OCI-LY7 (cell line): Measurements from ENCODE around the gene LCOR. TPM values are rescaled to one million over a fixed set of nuclear protein-coding genes. Genes with fewer than 3 reads are reported as not detected.

Experiments used
- BruUV-seq: library from RNA; stranded (reverse); fragments of 400-500 nt; replicated peaks from 2 replicates; lab custom pipeline; 2021; lab: Mats Ljungman, UMichigan
- CTCF ChIA-PET: fragments of 300-600 bp; sonication (Branson Sonifier 250); formaldehyde crosslinking; loops from one replicate; lab custom pipeline; 2022; ENCODE audit warnings: antibody characterized with exemption; ENCODE audit not compliant: unreplicated experiment; lab: Charles Lee
- POLR2A ChIA-PET: fragments of 300-600 bp; sonication (Branson Sonifier 250); formaldehyde crosslinking; loops from one replicate; lab custom pipeline; 2022; ENCODE audit warnings: antibody characterized with exemption; lab: Charles Lee
- DNase-seq: peaks from one replicate; pipeline ENCODE4 v3.0.0-alpha.2; 2015; ENCODE audit warnings: low spot score
- H2AFZ ChIP-seq: fragments of 200-600 bp; sonication (generic), shearing (Covaris generic); 2 replicates; pipeline ENCODE4 v1.6.1; 2014; ENCODE audit warnings: mild to moderate bottlenecking, antibody characterized with exemption, low read length, moderate library complexity
- H3K27ac ChIP-seq: fragments of 200-600 bp; sonication (generic); 2 replicates; pipeline ENCODE4 v1.5.1; 2014; ENCODE audit warnings: mixed run types, low read depth, mild to moderate bottlenecking, moderate library complexity, low read length, inconsistent platforms; ENCODE audit not compliant: poor library complexity, severe bottlenecking
- H3K36me3 ChIP-seq: fragments of 200-600 bp; sonication (generic); 2 replicates; pipeline ENCODE4 v1.6.1; 2014; ENCODE audit warnings: mild to moderate bottlenecking, antibody characterized with exemption, low read length, moderate library complexity, mixed read lengths; ENCODE audit not compliant: insufficient read depth
- H3K4me1 ChIP-seq: fragments of 200-600 bp; sonication (generic); 2 replicates; pipeline ENCODE4 v1.5.1; 2014; ENCODE audit warnings: mild to moderate bottlenecking, low read length; ENCODE audit not compliant: insufficient read depth, poor library complexity, severe bottlenecking
- H3K4me2 ChIP-seq: fragments of 200-600 bp; sonication (generic); 2 replicates; pipeline ENCODE4 v1.6.1; 2014; ENCODE audit warnings: mild to moderate bottlenecking, low read length
- H3K4me3 ChIP-seq: fragments of 200-600 bp; sonication (generic); 2 replicates; pipeline ENCODE4 v1.5.1; 2014; ENCODE audit warnings: mild to moderate bottlenecking, low read depth, low read length; ENCODE audit not compliant: poor library complexity, severe bottlenecking
- H3K79me2 ChIP-seq: fragments of 200-600 bp; sonication (generic); 2 replicates; pipeline ENCODE4 v1.6.1; 2016; ENCODE audit warnings: low read depth, mild to moderate bottlenecking, low read length, moderate library complexity, mixed read lengths; ENCODE audit not compliant: insufficient read depth
- H3K9me2 ChIP-seq: fragments of 200-600 bp; sonication (generic); 2 replicates; pipeline ENCODE4 v1.6.1; 2016; ENCODE audit warnings: mild to moderate bottlenecking, low read length, mixed read lengths; ENCODE audit not compliant: insufficient read depth
- H3K9me3 ChIP-seq: fragments of 200-600 bp; sonication (generic); 2 replicates; pipeline ENCODE4 v1.6.1; 2014; ENCODE audit warnings: mild to moderate bottlenecking, mixed run types, low read length, mixed read lengths
- H4K20me1 ChIP-seq: fragments of 200-600 bp; sonication (generic); 2 replicates; pipeline ENCODE4 v1.6.1; 2014; ENCODE audit warnings: mild to moderate bottlenecking, antibody characterized with exemption, low read length, moderate library complexity, mixed read lengths; ENCODE audit not compliant: insufficient read depth
- CTCF ChIP-seq: fragments of 200-600 bp; sonication (generic); conservative IDR thresholded peaks from 2 replicates; pipeline ENCODE4 v1.5.1; 2014; ENCODE audit warnings: mild to moderate bottlenecking, antibody characterized with exemption, low read length, moderate library complexity, mixed read lengths
- EZH2phosphoT487 ChIP-seq: fragments of 200-600 bp; sonication (generic); IDR thresholded peaks from 2 replicates; pipeline ENCODE4 v1.6.1; 2018; ENCODE audit warnings: low read depth, borderline replicate concordance, mild to moderate bottlenecking, mixed run types, antibody characterized with exemption, low read length, moderate library complexity, mixed read lengths
- intact Hi-C: fragments of 100-400 bp; cut with micrococcal nuclease; formaldehyde crosslinking; loops from one replicate; pipeline ENCODE4 v1.10.0; 2022; ENCODE audit not compliant: unreplicated experiment
- total RNA-seq, 2 experiments: library from RNA; depleted of rRNA in 1 of 2; stranded (reverse); fragments of >200 nt in 1 of 2; shearing (Covaris generic) in 1 of 2; gene quantifications; 2 replicates each; pipeline ENCODE4 v1.2.3, GENCODE V29; 2014 to 2022

Gene LCOR
- total RNA-seq, 2 experiments from 2014 or later = 17.1 to 58.4 TPM

- Histone ChIP-seq H2AFZ (no peak overlapping the region), H3K9me3 (no peaks in the 10 kb centered on the region), H3K36me3 (peaks cover 14% of the 10 kb centered on the region), H4K20me1 (no peaks in the 10 kb centered on the region), H3K4me2 (no peak overlapping the region), H3K4me1 (no peaks in the 10 kb centered on the region), H3K79me2 (no peaks in the 10 kb centered on the region), H3K27ac (no peak overlapping the region), H3K4me3 (no peak overlapping the region), H3K9me2 (no peaks in the 10 kb centered on the region)
- CTCF ChIA-PET = interaction anchor here (0.5 to 0.6 kb wide), 2 partner anchors 39 to 529 kb away, joined by 3 read pairs; no protein-coding TSS in a partner anchor
- POLR2A ChIA-PET = interaction anchor here (1.2 to 1.6 kb wide), 4 partner anchors 9 to 16 kb away, joined by 3 to 5 read pairs (median 4); no protein-coding TSS in a partner anchor
- TF ChIP-seq CTCF (no peak), EZH2phosphoT487 (no peak)
- DNase-seq = no peak
- intact Hi-C loops = no loop called here
- no TSS peak for BruUV-seq
Observed at GRCh38 chr10:96986200-96986856, 154.2 kb downstream of the LCOR start.

GRCh38 chr10:96987141-96987841, 155.2 kb downstream of the LCOR start:
- intact Hi-C loops = no loop called here
- no TSS peak for BruUV-seq
- Histone ChIP-seq H3K4me3 (no peak overlapping the region), H3K4me2 (no peak overlapping the region), H3K9me3 (no peaks in the 10 kb centered on the region), H3K79me2 (no peaks in the 10 kb centered on the region), H3K9me2 (no peaks in the 10 kb centered on the region), H4K20me1 (no peaks in the 10 kb centered on the region), H3K36me3 (peaks cover 4% of the 10 kb centered on the region), H3K4me1 (peaks cover under 1% of the 10 kb centered on the region), H2AFZ (no peak overlapping the region), H3K27ac (no peak overlapping the region)
- TF ChIP-seq EZH2phosphoT487 (no peak), CTCF (no peak)
- POLR2A ChIA-PET = interaction anchor here (0.6 to 1.3 kb wide), 4 partner anchors 8 to 31 kb away, joined by 3 to 5 read pairs (median 4); no protein-coding TSS in a partner anchor
- DNase-seq = no peak
- CTCF ChIA-PET = interaction anchor here (0.6 to 0.9 kb wide), 2 partner anchors 11 to 38 kb away, joined by 3 to 4 read pairs; no protein-coding TSS in a partner anchor
